PC-9 (cell line): ENCODE results near the gene SRSF7.

Experiments
- CTCF ChIP-seq: fragments of 200-600 bp; sonication (generic); conservative IDR thresholded peaks from 2 replicates; pipeline ENCODE4 v1.6.1; 2017; ENCODE audit warnings: mixed run types, antibody characterized with exemption, mild to moderate bottlenecking, moderate library complexity
- EZH2 ChIP-seq: fragments of 200-600 bp; sonication (generic); IDR thresholded peaks from 2 replicates; pipeline ENCODE4 v1.8.0; 2017; ENCODE audit warnings: antibody characterized with exemption, low read depth

DNA sequence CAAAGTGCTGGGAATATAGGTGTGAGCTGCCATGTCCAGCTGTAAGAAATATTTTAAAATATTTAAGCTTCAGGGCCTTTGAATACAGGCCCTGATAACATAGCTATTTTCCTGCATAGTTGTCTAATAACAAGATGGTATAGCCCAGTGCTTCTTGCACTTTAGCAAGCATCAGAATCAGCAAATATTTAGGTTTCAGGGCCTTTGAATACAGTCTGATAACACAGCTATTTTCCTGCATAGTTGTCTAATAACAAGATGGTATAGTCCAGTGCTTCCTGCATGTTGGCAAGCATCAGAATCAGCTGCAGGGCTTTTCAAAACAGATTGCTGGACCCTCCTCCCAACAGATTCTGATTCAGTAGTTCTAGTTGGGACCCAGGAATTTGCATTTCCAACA is 32.4 kb upstream of the SRSF7 start:
- no peak for TF ChIP-seq CTCF
- no peak for TF ChIP-seq EZH2
